SK-N-SH (cell line): Measurements from ENCODE around the gene HBZ. TPM values are rescaled to one million over a fixed set of nuclear protein-coding genes. Genes with fewer than 3 reads are reported as not detected.
"Not testable (repeated sequence)": the region's sequence is repeated elsewhere in the genome, so short reads cannot be mapped to it uniquely, and the experiment has no call there.

Experiments
- CTCF ChIA-PET: fragments of 300-600, 350-600 bp; formaldehyde crosslinking; extraction: SDS; loops from one replicate; lab custom pipeline; 2021; lab: Yijun Ruan, JAX
- POLR2A ChIA-PET: fragments of 350-600 bp; sonication (Branson Sonifier 250); formaldehyde crosslinking; extraction: SDS; loops from one replicate; lab custom pipeline; 2020; ENCODE audit warnings: antibody characterized with exemption, inconsistent platforms; lab: Yijun Ruan, JAX
- DNase-seq: peaks from one replicate; pipeline ENCODE4 v3.0.0; 2012
- H2AFZ ChIP-seq: fragments of 200-600 bp; sonication (generic); 2 replicates; pipeline ENCODE4 v1.8.1; 2016; ENCODE audit warnings: antibody characterized with exemption, mild to moderate bottlenecking, low read depth
- H3F3A ChIP-seq: fragments of 200-600 bp; sonication (generic); replicated peaks from 2 replicates; pipeline ENCODE3; 2016; ENCODE audit warnings: antibody characterized with exemption, mild to moderate bottlenecking; ENCODE audit not compliant: insufficient read depth
- H3K27ac ChIP-seq, 2 experiments: fragments of 200-500 bp in 1 of 2; fragments of 200-600 bp in 1 of 2; sonication (Bioruptor generic) in 1 of 2; sonication (generic), shearing (Covaris generic) in 1 of 2; 2 replicates each; pipeline versions ENCODE4 v1.5.1 to v1.6.1; 2014 to 2016; ENCODE audit warnings: low read depth in 2 of 2, inconsistent platforms in 1 of 2, low read length in 1 of 2, mild to moderate bottlenecking in 1 of 2, mixed read lengths in 1 of 2
- H3K27me3 ChIP-seq: fragments of 200-600 bp; sonication (generic), shearing (Covaris generic); 2 replicates; pipeline ENCODE4 v1.6.1; 2016; ENCODE audit warnings: mixed run types; ENCODE audit not compliant: insufficient read depth
- H3K36me3 ChIP-seq, 2 experiments: fragments of 200-500 bp in 1 of 2; fragments of 200-600 bp in 1 of 2; sonication (Bioruptor generic) in 1 of 2; sonication (generic) in 1 of 2; replicated peaks in 1 of 2; 2 replicates each; pipeline versions ENCODE3 to v1.5.1; 2014 to 2016; ENCODE audit warnings: low read length in 1 of 2, mild to moderate bottlenecking in 1 of 2; ENCODE audit not compliant: insufficient read depth in 2 of 2, control insufficient read depth in 1 of 2
- H3K4me1 ChIP-seq, 2 experiments: fragments of 200-500 bp in 1 of 2; fragments of 200-600 bp in 1 of 2; sonication (Bioruptor generic) in 1 of 2; sonication (generic), shearing (Covaris generic) in 1 of 2; 2 replicates each; pipeline versions ENCODE4 v1.5.1 to v1.6.1; 2014 to 2016; ENCODE audit warnings: low read depth in 1 of 2, low read length in 1 of 2, mixed run types in 1 of 2; ENCODE audit not compliant: insufficient read depth in 2 of 2, control insufficient read depth in 1 of 2
- H3K4me2 ChIP-seq: fragments of 200-600 bp; sonication (generic), shearing (Covaris generic); 2 replicates; pipeline ENCODE4 v1.6.1; 2017; ENCODE audit warnings: mixed run types
- H3K4me3 ChIP-seq, 2 experiments: fragments of 200-500 bp in 1 of 2; fragments of 200-600 bp in 1 of 2; sonication (Bioruptor generic) in 1 of 2; sonication (generic), shearing (Covaris generic) in 1 of 2; 2 replicates each; pipeline versions ENCODE4 v1.5.1 to v1.8.1; 2014 to 2016; ENCODE audit warnings: low read depth in 2 of 2, inconsistent platforms in 1 of 2, low read length in 1 of 2, mild to moderate bottlenecking in 1 of 2, mixed read lengths in 1 of 2, moderate library complexity in 1 of 2
- H3K79me2 ChIP-seq: fragments of 200-600 bp; sonication (generic); 2 replicates; pipeline ENCODE4 v1.8.1; 2017; ENCODE audit warnings: mild to moderate bottlenecking; ENCODE audit not compliant: insufficient read depth
- H3K9ac ChIP-seq: fragments of 200-600 bp; sonication (generic); 2 replicates; pipeline ENCODE4 v1.6.1; 2017; ENCODE audit warnings: mixed run types
- H3K9me2 ChIP-seq: fragments of 200-600 bp; sonication (generic); 2 replicates; pipeline ENCODE4 v1.6.1; 2017; ENCODE audit warnings: mixed run types
- H3K9me3 ChIP-seq: fragments of 200-600 bp; sonication (generic); 2 replicates; pipeline ENCODE4 v1.6.1; 2017; ENCODE audit warnings: mixed run types, mild to moderate bottlenecking, moderate library complexity
- H4K20me1 ChIP-seq: fragments of 200-600 bp; sonication (generic); 2 replicates; pipeline ENCODE4 v1.6.1; 2017; ENCODE audit warnings: mild to moderate bottlenecking, mixed run types; ENCODE audit not compliant: insufficient read depth
- NFIC ChIP-seq: IDR thresholded peaks from 2 replicates; pipeline ENCODE4 v1.4.0; 2012; ENCODE audit warnings: borderline replicate concordance
- RAD21 ChIP-seq: IDR thresholded peaks from 2 replicates; pipeline ENCODE4 v1.6.1; 2012; ENCODE audit warnings: mild to moderate bottlenecking, low read length
- WGBS: methylation state at CpG from one replicate; pipeline ENCODE4 v1.1.6; 2017; ENCODE audit warnings: low lambda C conversion rate; 5-methylcytosine and 5-hydroxymethylcytosine counted together
- polyA plus RNA-seq, 3 experiments: library from polyadenylated mRNA; depleted of rRNA; stranded (reverse); fragments of >200 nt; gene quantifications; 2 replicates each; pipeline ENCODE4 v1.2.3, GENCODE V29; 2012
- TF ChIP-seq, protein P1 (sequence below): IDR thresholded peaks from 2 replicates; pipeline ENCODE4 v1.6.1; 2012; ENCODE audit warnings: mild to moderate bottlenecking, low read depth, low read length, moderate library complexity

HBZ gene
- polyA plus RNA-seq, 1 of the 3 experiments (the other 2 are of a cell fraction), result not detected

- H3K9me3 ChIP-seq, H3K36me3 ChIP-seq, H3K9ac ChIP-seq, H3K4me2 ChIP-seq, H4K20me1 ChIP-seq, H3K27ac ChIP-seq, H2AFZ ChIP-seq, H3K4me3 ChIP-seq, DNase-seq, H3F3A ChIP-seq, H3K9me2 ChIP-seq, POLR2A ChIA-PET, H3K79me2 ChIP-seq: not testable (repeated sequence)
- 14% methylated on average over 4 of the region's 5 CpGs for WGBS
- CTCF ChIA-PET, result interaction anchor here (1.4 to 2.7 kb wide), 4 partner anchors 10 to 63 kb away, joined by 5 to 28 read pairs (median 12); partner anchors contain the start of gene HBQ1
- Histone ChIP-seq H3K27me3 (peaks cover 33% of the 10 kb centered on the region), H3K4me1 (peaks cover 0 to 12% of the 10 kb centered on the region in 2 experiments; a peak in 1 of 4 replicates)
- TF ChIP-seq, protein P1, sequence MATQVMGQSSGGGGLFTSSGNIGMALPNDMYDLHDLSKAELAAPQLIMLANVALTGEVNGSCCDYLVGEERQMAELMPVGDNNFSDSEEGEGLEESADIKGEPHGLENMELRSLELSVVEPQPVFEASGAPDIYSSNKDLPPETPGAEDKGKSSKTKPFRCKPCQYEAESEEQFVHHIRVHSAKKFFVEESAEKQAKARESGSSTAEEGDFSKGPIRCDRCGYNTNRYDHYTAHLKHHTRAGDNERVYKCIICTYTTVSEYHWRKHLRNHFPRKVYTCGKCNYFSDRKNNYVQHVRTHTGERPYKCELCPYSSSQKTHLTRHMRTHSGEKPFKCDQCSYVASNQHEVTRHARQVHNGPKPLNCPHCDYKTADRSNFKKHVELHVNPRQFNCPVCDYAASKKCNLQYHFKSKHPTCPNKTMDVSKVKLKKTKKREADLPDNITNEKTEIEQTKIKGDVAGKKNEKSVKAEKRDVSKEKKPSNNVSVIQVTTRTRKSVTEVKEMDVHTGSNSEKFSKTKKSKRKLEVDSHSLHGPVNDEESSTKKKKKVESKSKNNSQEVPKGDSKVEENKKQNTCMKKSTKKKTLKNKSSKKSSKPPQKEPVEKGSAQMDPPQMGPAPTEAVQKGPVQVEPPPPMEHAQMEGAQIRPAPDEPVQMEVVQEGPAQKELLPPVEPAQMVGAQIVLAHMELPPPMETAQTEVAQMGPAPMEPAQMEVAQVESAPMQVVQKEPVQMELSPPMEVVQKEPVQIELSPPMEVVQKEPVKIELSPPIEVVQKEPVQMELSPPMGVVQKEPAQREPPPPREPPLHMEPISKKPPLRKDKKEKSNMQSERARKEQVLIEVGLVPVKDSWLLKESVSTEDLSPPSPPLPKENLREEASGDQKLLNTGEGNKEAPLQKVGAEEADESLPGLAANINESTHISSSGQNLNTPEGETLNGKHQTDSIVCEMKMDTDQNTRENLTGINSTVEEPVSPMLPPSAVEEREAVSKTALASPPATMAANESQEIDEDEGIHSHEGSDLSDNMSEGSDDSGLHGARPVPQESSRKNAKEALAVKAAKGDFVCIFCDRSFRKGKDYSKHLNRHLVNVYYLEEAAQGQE, result peak; percentile 89
- 0 out of 2 replicates have a peak, but pooled peaks have one; percentile 25 for TF ChIP-seq NFIC
Measured at GRCh38 chr16:170088-170507, 17.7 kb downstream of the HBZ start.

DNA sequence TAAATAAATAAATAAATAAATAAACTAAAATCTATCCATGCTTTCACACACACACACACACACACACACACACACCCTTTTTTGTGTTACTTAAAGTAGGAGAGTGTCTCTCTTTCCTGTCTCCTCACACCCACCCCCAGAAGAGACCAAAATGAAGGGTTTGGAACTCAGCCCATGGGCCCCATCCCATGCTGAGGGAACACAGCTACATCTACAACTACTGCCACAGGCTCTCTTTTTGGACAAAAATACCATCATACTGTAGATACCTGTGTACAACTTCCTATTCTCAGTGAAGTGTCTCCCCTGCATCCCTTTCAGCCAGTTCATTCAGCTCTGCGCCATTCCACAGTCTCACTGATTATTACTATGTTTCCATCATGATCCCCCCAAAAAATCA is 18.3 kb downstream of the HBZ start:
- H3K9me3 ChIP-seq, result no peaks in the 10 kb centered on the region
- POLR2A ChIA-PET, result no interaction called here
- peaks cover 0 to 5% of the 10 kb centered on the region in 2 experiments; a peak in 1 of 4 replicates for H3K4me1 ChIP-seq
- peaks cover 11% of the 10 kb centered on the region; the same call in 1 of the 2 replicates for H4K20me1 ChIP-seq
- peaks cover 33% of the 10 kb centered on the region for H3K27me3 ChIP-seq
- CTCF ChIA-PET, result interaction anchor here (1.4 to 2.4 kb wide), 3 partner anchors 10 to 64 kb away, joined by 5 to 16 read pairs (median 7); partner anchors contain the start of gene HBQ1
- no peak overlapping the region for H3K4me3 ChIP-seq
- no peak overlapping the region for H3K9ac ChIP-seq
- no peak overlapping the region for H3K4me2 ChIP-seq
- no peak overlapping the region for H3K27ac ChIP-seq
- WGBS, result 0% methylated on average over 1 of the region's 1 CpG
- TF ChIP-seq, protein P1, result 0 out of 2 replicates have a peak, but pooled peaks have one; percentile 34
- no peak for TF ChIP-seq RAD21
- H3K36me3 ChIP-seq, result no peaks in the 10 kb centered on the region
- no peaks in the 10 kb centered on the region for H3K9me2 ChIP-seq
- H3K79me2 ChIP-seq, result no peaks in the 10 kb centered on the region
- H3F3A ChIP-seq, result peaks cover 7% of the 10 kb centered on the region
- no peak overlapping the region for H2AFZ ChIP-seq
- DNase-seq, result no peak

DNA sequence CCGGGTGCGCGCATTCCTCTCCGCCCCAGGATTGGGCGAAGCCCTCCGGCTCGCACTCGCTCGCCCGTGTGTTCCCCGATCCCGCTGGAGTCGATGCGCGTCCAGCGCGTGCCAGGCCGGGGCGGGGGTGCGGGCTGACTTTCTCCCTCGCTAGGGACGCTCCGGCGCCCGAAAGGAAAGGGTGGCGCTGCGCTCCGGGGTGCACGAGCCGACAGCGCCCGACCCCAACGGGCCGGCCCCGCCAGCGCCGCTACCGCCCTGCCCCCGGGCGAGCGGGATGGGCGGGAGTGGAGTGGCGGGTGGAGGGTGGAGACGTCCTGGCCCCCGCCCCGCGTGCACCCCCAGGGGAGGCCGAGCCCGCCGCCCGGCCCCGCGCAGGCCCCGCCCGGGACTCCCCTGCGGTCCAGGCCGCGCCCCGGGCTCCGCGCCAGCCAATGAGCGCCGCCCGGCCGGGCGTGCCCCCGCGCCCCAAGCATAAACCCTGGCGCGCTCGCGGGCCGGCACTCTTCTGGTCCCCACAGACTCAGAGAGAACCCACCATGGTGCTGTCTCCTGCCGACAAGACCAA is 20.0 kb downstream of the HBZ start, which contains the start of gene HBA2:
Gene HBA2 (plus strand): TSS at position 503 of the 568 bp plus-strand sequence. CDS start 37 bp downstream, at position 540.
- H3K4me1 ChIP-seq, H3K79me2 ChIP-seq, H3K4me2 ChIP-seq, H3F3A ChIP-seq, POLR2A ChIA-PET, H3K9me2 ChIP-seq, H3K9ac ChIP-seq, H3K9me3 ChIP-seq, H3K36me3 ChIP-seq, H3K27ac ChIP-seq, DNase-seq, H3K4me3 ChIP-seq, H2AFZ ChIP-seq: not testable (repeated sequence)
- H3K27me3 ChIP-seq, result peaks cover 22% of the 10 kb centered on the region
- no CpG with 5 or more reads among the region's 74 CpGs for WGBS
- CTCF ChIA-PET, result interaction anchor here (0.9 to 2.4 kb wide), 3 partner anchors 8 to 75 kb away, joined by 3 to 16 read pairs (median 4); partner anchors contain the start of gene HBQ1
- peaks cover 11% of the 10 kb centered on the region; the same call in 1 of the 2 replicates for H4K20me1 ChIP-seq

DNA sequence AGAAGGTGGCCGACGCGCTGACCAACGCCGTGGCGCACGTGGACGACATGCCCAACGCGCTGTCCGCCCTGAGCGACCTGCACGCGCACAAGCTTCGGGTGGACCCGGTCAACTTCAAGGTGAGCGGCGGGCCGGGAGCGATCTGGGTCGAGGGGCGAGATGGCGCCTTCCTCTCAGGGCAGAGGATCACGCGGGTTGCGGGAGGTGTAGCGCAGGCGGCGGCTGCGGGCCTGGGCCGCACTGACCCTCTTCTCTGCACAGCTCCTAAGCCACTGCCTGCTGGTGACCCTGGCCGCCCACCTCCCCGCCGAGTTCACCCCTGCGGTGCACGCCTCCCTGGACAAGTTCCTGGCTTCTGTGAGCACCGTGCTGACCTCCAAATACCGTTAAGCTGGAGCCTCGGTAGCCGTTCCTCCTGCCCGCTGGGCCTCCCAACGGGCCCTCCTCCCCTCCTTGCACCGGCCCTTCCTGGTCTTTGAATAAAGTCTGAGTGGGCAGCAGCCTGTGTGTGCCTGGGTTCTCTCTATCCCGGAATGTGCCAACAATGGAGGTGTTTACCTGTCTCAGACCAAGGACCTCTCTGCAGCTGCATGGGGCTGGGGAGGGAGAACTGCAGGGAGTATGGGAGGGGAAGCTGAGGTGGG is 20.9 kb downstream of the HBZ start:
- H3K4me3 ChIP-seq, H3K4me1 ChIP-seq, H3K9me3 ChIP-seq, H3F3A ChIP-seq, H3K79me2 ChIP-seq, POLR2A ChIA-PET, H3K9ac ChIP-seq, H3K9me2 ChIP-seq, H3K36me3 ChIP-seq, H3K4me2 ChIP-seq, H2AFZ ChIP-seq, DNase-seq, CTCF ChIA-PET, H3K27ac ChIP-seq: not testable (repeated sequence)
- WGBS, result 52% methylated on average over 7 of the region's 44 CpGs
- H3K27me3 ChIP-seq, result peaks cover 27% of the 10 kb centered on the region
- H4K20me1 ChIP-seq, result peaks cover 13% of the 10 kb centered on the region
